PC-3 (cell line): ENCODE data around the gene GPC1. TPM values are rescaled to one million over a fixed set of nuclear protein-coding genes. Genes with fewer than 3 reads are reported as not detected.

Experiments used
- ATAC-seq: fragments of 200-7000 bp; cut with Tn5 transposase; 2 replicates; pipeline ENCODE4 v1.9.1; 2020; ENCODE audit warnings: mild to moderate bottlenecking, moderate library complexity
- BruUV-seq: library from RNA; stranded (reverse); fragments of 400-500 nt; replicated peaks from 2 replicates; lab custom pipeline; 2021; lab: Mats Ljungman, UMichigan
- CTCF ChIA-PET: fragments of 300-600 bp; sonication (Branson Sonifier 250); formaldehyde crosslinking; loops from one replicate; lab custom pipeline; 2022; ENCODE audit warnings: antibody characterized with exemption; lab: Charles Lee
- POLR2A ChIA-PET: fragments of 300-600 bp; sonication (Branson Sonifier 250); formaldehyde crosslinking; loops from one replicate; lab custom pipeline; 2022; ENCODE audit warnings: antibody characterized with exemption; ENCODE audit not compliant: unreplicated experiment; lab: Charles Lee
- DNase-seq: peaks from one replicate; pipeline ENCODE4 v3.0.0-alpha.2; 2015
- H2AFZ ChIP-seq: fragments of 300-600 bp; sonication (generic); 2 replicates; pipeline ENCODE4 v1.6.0; 2016; ENCODE audit warnings: antibody characterized with exemption, low read length
- H3F3A ChIP-seq: fragments of 300-600 bp; sonication (generic); one replicate; pipeline ENCODE4 v1.6.0; 2017; ENCODE audit warnings: antibody characterized with exemption, low read length, control low read depth, mild to moderate bottlenecking; ENCODE audit not compliant: unreplicated experiment
- H3K27ac ChIP-seq: fragments of 300-600 bp; sonication (generic); 2 replicates; pipeline ENCODE4 v1.5.1; 2016; ENCODE audit warnings: mild to moderate bottlenecking, low read length
- H3K27me3 ChIP-seq: fragments of 300-600 bp; sonication (generic); 2 replicates; pipeline ENCODE4 v1.6.1; 2016; ENCODE audit warnings: low read length, mixed read lengths
- H3K36me3 ChIP-seq: fragments of 300-600 bp; sonication (generic); 2 replicates; pipeline ENCODE4 v1.6.1; 2016; ENCODE audit warnings: low read depth, mixed run types, low read length, mixed read lengths
- H3K4me1 ChIP-seq: fragments of 300-600 bp; sonication (generic); 2 replicates; pipeline ENCODE4 v1.5.1; 2016; ENCODE audit warnings: low read length; ENCODE audit not compliant: insufficient read depth
- H3K4me2 ChIP-seq: fragments of 300-600 bp; sonication (generic); 2 replicates; pipeline ENCODE4 v1.6.0; 2016; ENCODE audit warnings: low read length
- H3K4me3 ChIP-seq: fragments of 300-600 bp; sonication (generic); 2 replicates; pipeline ENCODE4 v1.5.1; 2016; ENCODE audit warnings: mild to moderate bottlenecking, low read length, mixed read lengths
- H3K79me2 ChIP-seq: fragments of 300-600 bp; sonication (generic); 2 replicates; pipeline ENCODE4 v1.6.1; 2017; ENCODE audit warnings: low read length, mixed read lengths
- H3K9ac ChIP-seq: fragments of 300-600 bp; sonication (generic); 2 replicates; pipeline ENCODE4 v1.6.0; 2016; ENCODE audit warnings: mild to moderate bottlenecking, low read length
- H3K9me2 ChIP-seq: fragments of 300-600 bp; sonication (generic); replicated peaks from 2 replicates; pipeline ENCODE4 v1.6.1; 2016; ENCODE audit warnings: mixed run types, low read length, mixed read lengths
- H3K9me3 ChIP-seq: fragments of 300-600 bp; sonication (generic); 2 replicates; pipeline ENCODE4 v1.6.1; 2016; ENCODE audit warnings: low read length, mixed read lengths
- H4K20me1 ChIP-seq: fragments of 300-600 bp; sonication (generic); 2 replicates; pipeline ENCODE4 v1.6.1; 2016; ENCODE audit warnings: low read length, mixed read lengths
- CTCF ChIP-seq: fragments of 300-600 bp; sonication (generic); conservative IDR thresholded peaks from 2 replicates; pipeline ENCODE4 v1.5.1; 2017; ENCODE audit warnings: antibody characterized with exemption, low read depth, mild to moderate bottlenecking, low read length
- EZH2 ChIP-seq: fragments of 300-600 bp; sonication (generic); IDR thresholded peaks from one replicate; pipeline ENCODE4 v1.6.1; 2017; ENCODE audit warnings: antibody characterized with exemption, mild to moderate bottlenecking, low read length; ENCODE audit not compliant: unreplicated experiment
- EZH2phosphoT487 ChIP-seq: fragments of 300-600 bp; sonication (generic); IDR thresholded peaks from 2 replicates; pipeline ENCODE4 v1.6.1; 2018; ENCODE audit warnings: mild to moderate bottlenecking, antibody characterized with exemption, low read length, borderline replicate concordance
- intact Hi-C: fragments of 100-400 bp; cut with micrococcal nuclease; formaldehyde crosslinking; loops from 2 replicates; pipeline ENCODE4 v1.9.0; 2023
- total RNA-seq: library from RNA; depleted of rRNA; stranded (reverse); fragments of >200 nt; gene quantifications from 2 replicates; pipeline ENCODE4 v1.2.3, GENCODE V29; 2014

The GPC1 gene
- total RNA-seq, 1 experiment from 2014 or later, result 37.1 TPM

- no peaks in the 10 kb centered on the region for H3K9me3 ChIP-seq
- ChIA-PET POLR2A (interaction anchor here (1.6 kb wide), 1 partner anchor 67 kb away, joined by 11 read pairs; no protein-coding TSS in a partner anchor), CTCF (no interaction called here)
- no peak for TF ChIP-seq CTCF
- TF ChIP-seq EZH2, result no peak
- no peak for TF ChIP-seq EZH2phosphoT487
- ATAC-seq (no peak), DNase-seq (peak; percentile 18)
- peaks cover 4% of the 10 kb centered on the region for H3F3A ChIP-seq
- peaks cover 30% of the 10 kb centered on the region for H3K4me1 ChIP-seq
- peaks cover 27% of the 10 kb centered on the region for H4K20me1 ChIP-seq
- peak overlapping the region; percentile 80 for H3K4me3 ChIP-seq
- H3K27ac ChIP-seq, result no peak overlapping the region
- H3K9ac ChIP-seq, result peak overlapping the region; percentile 83
- intact Hi-C loops, result no loop called here
- TSS peak; percentile 41 for BruUV-seq
- H3K36me3 ChIP-seq, result no peaks in the 10 kb centered on the region
- H3K9me2 ChIP-seq, result no peaks in the 10 kb centered on the region
- no peak overlapping the region for H2AFZ ChIP-seq
- H3K4me2 ChIP-seq, result peak overlapping the region; percentile 97
- peaks cover 35% of the 10 kb centered on the region for H3K79me2 ChIP-seq
- H3K27me3 ChIP-seq, result no peaks in the 10 kb centered on the region
Measured at GRCh38 chr2:240436683-240437550, 1.5 kb downstream of the GPC1 start.

GRCh38 chr2:240437551-240437860, 2.0 kb downstream of the GPC1 start:
- Histone ChIP-seq H3K27ac (no peak overlapping the region), H3K4me1 (peaks cover 30% of the 10 kb centered on the region), H4K20me1 (peaks cover 27% of the 10 kb centered on the region), H3K4me2 (peak overlapping the region; percentile 97), H3K79me2 (peaks cover 35% of the 10 kb centered on the region), H3K36me3 (no peaks in the 10 kb centered on the region), H3K27me3 (no peaks in the 10 kb centered on the region), H3K9ac (no peak overlapping the region), H3K9me3 (no peaks in the 10 kb centered on the region), H3K4me3 (peak overlapping the region; percentile 80; the same call in 1 of the 2 replicates), H2AFZ (no peak overlapping the region), H3K9me2 (no peaks in the 10 kb centered on the region), H3F3A (peaks cover 4% of the 10 kb centered on the region)
- DNase-seq, result no peak
- CTCF ChIA-PET, result no interaction called here
- POLR2A ChIA-PET, result no interaction called here
- no peak for TF ChIP-seq CTCF
- TF ChIP-seq EZH2phosphoT487, result no peak
- no peak for TF ChIP-seq EZH2
- BruUV-seq, result no TSS peak
- intact Hi-C loops, result no loop called here
- ATAC-seq, result no peak
